Suprapubic skin (tissue), 4 donors: Measurements from ENCODE around the gene SLX9.

Experiments
- EP300 ChIP-seq: sonication (generic); formaldehyde crosslinking; IDR thresholded peaks from one replicate; pipeline ENCODE4 v1.6.1; 2017; ENCODE audit warnings: antibody characterized with exemption
- POLR2A ChIP-seq, 2 donors: fragments of 450-650 bp; IDR thresholded peaks; one replicate each; pipeline ENCODE4 v1.6.1; 2017; ENCODE audit warnings: antibody characterized with exemption in 2 of 2, mild to moderate bottlenecking in 2 of 2, moderate library complexity in 2 of 2
- POLR2AphosphoS5 ChIP-seq, 3 donors: sonication (generic); formaldehyde crosslinking; IDR thresholded peaks; one replicate each; pipeline ENCODE4 v1.6.1; 2017; ENCODE audit warnings: antibody characterized with exemption in 3 of 3
- TF ChIP-seq, protein P1 (sequence below), 2 donors: fragments of 200-600 bp in 1 of 2; fragments of 450-650 bp in 1 of 2; sonication (generic) in 1 of 2; IDR thresholded peaks; one replicate each; pipeline ENCODE4 v1.5.1; 2016 to 2019; ENCODE audit warnings: antibody characterized with exemption in 2 of 2, mild to moderate bottlenecking in 1 of 2, moderate library complexity in 1 of 2

GRCh38 chr21:44987886-44988606, 48.2 kb downstream of the SLX9 start:
- TF ChIP-seq, protein P1, sequence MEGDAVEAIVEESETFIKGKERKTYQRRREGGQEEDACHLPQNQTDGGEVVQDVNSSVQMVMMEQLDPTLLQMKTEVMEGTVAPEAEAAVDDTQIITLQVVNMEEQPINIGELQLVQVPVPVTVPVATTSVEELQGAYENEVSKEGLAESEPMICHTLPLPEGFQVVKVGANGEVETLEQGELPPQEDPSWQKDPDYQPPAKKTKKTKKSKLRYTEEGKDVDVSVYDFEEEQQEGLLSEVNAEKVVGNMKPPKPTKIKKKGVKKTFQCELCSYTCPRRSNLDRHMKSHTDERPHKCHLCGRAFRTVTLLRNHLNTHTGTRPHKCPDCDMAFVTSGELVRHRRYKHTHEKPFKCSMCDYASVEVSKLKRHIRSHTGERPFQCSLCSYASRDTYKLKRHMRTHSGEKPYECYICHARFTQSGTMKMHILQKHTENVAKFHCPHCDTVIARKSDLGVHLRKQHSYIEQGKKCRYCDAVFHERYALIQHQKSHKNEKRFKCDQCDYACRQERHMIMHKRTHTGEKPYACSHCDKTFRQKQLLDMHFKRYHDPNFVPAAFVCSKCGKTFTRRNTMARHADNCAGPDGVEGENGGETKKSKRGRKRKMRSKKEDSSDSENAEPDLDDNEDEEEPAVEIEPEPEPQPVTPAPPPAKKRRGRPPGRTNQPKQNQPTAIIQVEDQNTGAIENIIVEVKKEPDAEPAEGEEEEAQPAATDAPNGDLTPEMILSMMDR (IDR thresholded peaks at IDR 0.05): no peak
- TF ChIP-seq POLR2AphosphoS5 (IDR thresholded peaks at IDR 0.05) (no peak), POLR2A (IDR thresholded peaks at IDR 0.05) (no peak), EP300 (no peak)
